ENCODE data around the gene COG1. TPM values are rescaled to one million over a fixed set of nuclear protein-coding genes. Genes with fewer than 3 reads are reported as not detected.

Gene COG1
- total RNA-seq, 2 experiments from 2014 or later = 38.3 to 44.1 TPM

DNA sequence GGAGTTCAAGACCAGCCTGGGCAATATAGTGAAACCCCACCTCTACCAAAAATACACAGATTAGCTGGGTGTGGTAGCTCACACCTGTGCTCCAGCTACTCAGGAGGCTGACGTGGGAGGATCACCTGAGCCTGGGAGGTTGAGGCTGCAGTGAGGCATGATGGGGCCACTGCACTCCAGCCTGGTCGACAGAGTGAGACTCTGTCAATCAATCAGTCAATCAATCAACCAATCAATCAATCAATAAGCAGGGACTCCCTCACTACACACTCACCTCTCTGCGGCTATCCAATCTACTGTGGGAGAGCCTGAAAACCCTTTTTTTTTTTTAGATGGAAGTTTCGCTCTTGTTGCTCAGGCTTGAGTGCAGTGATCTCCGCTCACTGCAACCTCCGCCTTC is 37.2 kb downstream of the COG1 start:
- Histone ChIP-seq H3K27ac (ENCODE audit: low read depth, low read length, poor library complexity, severe bottlenecking) (no peak overlapping the region), H4K20me1 (ENCODE audit: insufficient read depth, low read length) (peaks cover 33% of the 10 kb centered on the region), H2AFZ (ENCODE audit: low read length) (no peak overlapping the region), H3K4me1 (ENCODE audit: insufficient read depth, low read length, poor library complexity, severe bottlenecking) (peaks cover 52% of the 10 kb centered on the region), H3K4me2 (ENCODE audit: low read length) (peak overlapping the region; percentile 87), H3K36me3 (ENCODE audit: insufficient read depth, low read length) (peaks cover 36% of the 10 kb centered on the region), H3K79me2 (ENCODE audit: insufficient read depth, low read depth, low read length) (peaks cover 83% of the 10 kb centered on the region), H3K9me3 (ENCODE audit: low read length) (no peaks in the 10 kb centered on the region), H3K4me3 (ENCODE audit: low read depth, low read length, poor library complexity, severe bottlenecking) (no peak overlapping the region), H3K9me2 (ENCODE audit: insufficient read depth, low read length) (no peaks in the 10 kb centered on the region)
- no peak for DNase-seq (ENCODE audit: low spot score)
- CTCF ChIA-PET (ENCODE audit: unreplicated experiment) = no interaction called here
- intact Hi-C loops (cut with micrococcal nuclease; ENCODE audit: unreplicated experiment) = no loop called here
- BruUV-seq (replicated peaks) = no TSS peak
- POLR2A ChIA-PET = interaction anchor here (3.3 kb wide), 1 partner anchor 35 kb away, joined by 19 read pairs; no protein-coding TSS in a partner anchor
- TF ChIP-seq, protein P1, sequence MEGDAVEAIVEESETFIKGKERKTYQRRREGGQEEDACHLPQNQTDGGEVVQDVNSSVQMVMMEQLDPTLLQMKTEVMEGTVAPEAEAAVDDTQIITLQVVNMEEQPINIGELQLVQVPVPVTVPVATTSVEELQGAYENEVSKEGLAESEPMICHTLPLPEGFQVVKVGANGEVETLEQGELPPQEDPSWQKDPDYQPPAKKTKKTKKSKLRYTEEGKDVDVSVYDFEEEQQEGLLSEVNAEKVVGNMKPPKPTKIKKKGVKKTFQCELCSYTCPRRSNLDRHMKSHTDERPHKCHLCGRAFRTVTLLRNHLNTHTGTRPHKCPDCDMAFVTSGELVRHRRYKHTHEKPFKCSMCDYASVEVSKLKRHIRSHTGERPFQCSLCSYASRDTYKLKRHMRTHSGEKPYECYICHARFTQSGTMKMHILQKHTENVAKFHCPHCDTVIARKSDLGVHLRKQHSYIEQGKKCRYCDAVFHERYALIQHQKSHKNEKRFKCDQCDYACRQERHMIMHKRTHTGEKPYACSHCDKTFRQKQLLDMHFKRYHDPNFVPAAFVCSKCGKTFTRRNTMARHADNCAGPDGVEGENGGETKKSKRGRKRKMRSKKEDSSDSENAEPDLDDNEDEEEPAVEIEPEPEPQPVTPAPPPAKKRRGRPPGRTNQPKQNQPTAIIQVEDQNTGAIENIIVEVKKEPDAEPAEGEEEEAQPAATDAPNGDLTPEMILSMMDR (conservative IDR thresholded peaks at IDR 0.05; ENCODE audit: low read length) = no peak
- TF ChIP-seq EZH2phosphoT487 (IDR thresholded peaks at IDR 0.05; ENCODE audit: borderline replicate concordance, low read depth, low read length) = no peak

DNA sequence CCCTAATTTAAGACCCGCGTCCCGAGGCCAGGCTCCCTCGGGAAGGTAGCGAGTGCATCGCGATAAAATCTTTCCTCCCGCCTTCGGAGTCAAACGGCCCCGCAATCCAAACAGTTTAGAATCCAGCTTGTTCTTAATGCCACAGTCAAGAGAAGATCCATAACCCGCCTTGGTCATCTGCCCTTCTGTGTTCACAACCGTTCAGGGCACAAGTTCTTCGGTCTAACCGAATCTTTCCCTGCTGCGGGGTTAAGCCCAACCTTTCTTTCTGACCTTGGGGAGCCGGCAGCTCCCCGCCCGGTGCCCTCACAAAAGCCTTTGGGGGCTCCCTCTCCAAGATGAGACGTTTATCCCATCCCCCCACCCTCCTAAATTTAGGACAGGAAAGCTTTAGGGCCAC is 38.5 kb downstream of the COG1 start:
- H3K9me2 ChIP-seq (ENCODE audit: insufficient read depth, low read length) = no peaks in the 10 kb centered on the region
- peaks cover 40% of the 10 kb centered on the region for H3K36me3 ChIP-seq (ENCODE audit: insufficient read depth, low read length)
- ChIA-PET CTCF (ENCODE audit: unreplicated experiment) (interaction anchor here (2.8 kb wide), 1 partner anchor 505 kb away, joined by 9 read pairs; no protein-coding TSS in a partner anchor), POLR2A (interaction anchor here (0.6 to 3.3 kb wide), 6 partner anchors 9 to 1711 kb away, joined by 3 to 19 read pairs (median 10); no protein-coding TSS in a partner anchor)
- peak; percentile 30 for DNase-seq (ENCODE audit: low spot score)
- H2AFZ ChIP-seq (ENCODE audit: low read length) = peak overlapping the region; percentile 75
- no TSS peak for BruUV-seq (replicated peaks)
- peaks cover 33% of the 10 kb centered on the region for H4K20me1 ChIP-seq (ENCODE audit: insufficient read depth, low read length)
- peak overlapping the region; percentile 43 for H3K27ac ChIP-seq (ENCODE audit: low read depth, low read length, poor library complexity, severe bottlenecking)
- peak overlapping the region; percentile 83 for H3K4me3 ChIP-seq (ENCODE audit: low read depth, low read length, poor library complexity, severe bottlenecking)
- H3K9me3 ChIP-seq (ENCODE audit: low read length) = no peaks in the 10 kb centered on the region
- H3K4me2 ChIP-seq (ENCODE audit: low read length) = peak overlapping the region; percentile 87
- peaks cover 78% of the 10 kb centered on the region for H3K79me2 ChIP-seq (ENCODE audit: insufficient read depth, low read depth, low read length)
- intact Hi-C loops (cut with micrococcal nuclease; ENCODE audit: unreplicated experiment) = no loop called here
- TF ChIP-seq, protein P1 (conservative IDR thresholded peaks at IDR 0.05; ENCODE audit: low read length) = no peak
- TF ChIP-seq EZH2phosphoT487 (IDR thresholded peaks at IDR 0.05; ENCODE audit: borderline replicate concordance, low read depth, low read length) = no peak
- peaks cover 52% of the 10 kb centered on the region for H3K4me1 ChIP-seq (ENCODE audit: insufficient read depth, low read length, poor library complexity, severe bottlenecking)

- H3K4me3 ChIP-seq (ENCODE audit: low read depth, low read length, poor library complexity, severe bottlenecking) = peak overlapping the region; percentile 83
- intact Hi-C loops (cut with micrococcal nuclease; ENCODE audit: unreplicated experiment) = loop anchor here (1.0 to 2.0 kb wide), 3 partner anchors 41 to 507 kb away; no protein-coding TSS in a partner anchor
- H3K36me3 ChIP-seq (ENCODE audit: insufficient read depth, low read length) = peaks cover 40% of the 10 kb centered on the region
- no peaks in the 10 kb centered on the region for H3K9me2 ChIP-seq (ENCODE audit: insufficient read depth, low read length)
- no TSS peak for BruUV-seq (replicated peaks)
- H3K9me3 ChIP-seq (ENCODE audit: low read length) = no peaks in the 10 kb centered on the region
- peak; percentile 99 for DNase-seq (ENCODE audit: low spot score)
- H3K4me2 ChIP-seq (ENCODE audit: low read length) = peak overlapping the region; percentile 87
- H4K20me1 ChIP-seq (ENCODE audit: insufficient read depth, low read length) = peaks cover 33% of the 10 kb centered on the region
- peaks cover 74% of the 10 kb centered on the region for H3K79me2 ChIP-seq (ENCODE audit: insufficient read depth, low read depth, low read length)
- TF ChIP-seq, protein P1 (conservative IDR thresholded peaks at IDR 0.05; ENCODE audit: low read length) = no peak
- TF ChIP-seq EZH2phosphoT487 (IDR thresholded peaks at IDR 0.05; ENCODE audit: borderline replicate concordance, low read depth, low read length) = no peak
- H3K4me1 ChIP-seq (ENCODE audit: insufficient read depth, low read length, poor library complexity, severe bottlenecking) = peaks cover 51% of the 10 kb centered on the region
- POLR2A ChIA-PET = interaction anchor here (0.5 to 3.3 kb wide), 10 partner anchors 9 to 1712 kb away, joined by 3 to 19 read pairs (median 6); no protein-coding TSS in a partner anchor
- peak overlapping the region; percentile 75 for H2AFZ ChIP-seq (ENCODE audit: low read length)
- CTCF ChIA-PET (ENCODE audit: unreplicated experiment) = interaction anchor here (0.6 to 2.8 kb wide), 2 partner anchors 504 to 506 kb away, joined by 4 to 9 read pairs; no protein-coding TSS in a partner anchor
- peak overlapping the region; percentile 43 for H3K27ac ChIP-seq (ENCODE audit: low read depth, low read length, poor library complexity, severe bottlenecking)
Measured at GRCh38 chr17:73231841-73232586, 39.2 kb downstream of the COG1 start.
